ENCODE measurements around the gene FAM118B.

FAM118B gene

DNA sequence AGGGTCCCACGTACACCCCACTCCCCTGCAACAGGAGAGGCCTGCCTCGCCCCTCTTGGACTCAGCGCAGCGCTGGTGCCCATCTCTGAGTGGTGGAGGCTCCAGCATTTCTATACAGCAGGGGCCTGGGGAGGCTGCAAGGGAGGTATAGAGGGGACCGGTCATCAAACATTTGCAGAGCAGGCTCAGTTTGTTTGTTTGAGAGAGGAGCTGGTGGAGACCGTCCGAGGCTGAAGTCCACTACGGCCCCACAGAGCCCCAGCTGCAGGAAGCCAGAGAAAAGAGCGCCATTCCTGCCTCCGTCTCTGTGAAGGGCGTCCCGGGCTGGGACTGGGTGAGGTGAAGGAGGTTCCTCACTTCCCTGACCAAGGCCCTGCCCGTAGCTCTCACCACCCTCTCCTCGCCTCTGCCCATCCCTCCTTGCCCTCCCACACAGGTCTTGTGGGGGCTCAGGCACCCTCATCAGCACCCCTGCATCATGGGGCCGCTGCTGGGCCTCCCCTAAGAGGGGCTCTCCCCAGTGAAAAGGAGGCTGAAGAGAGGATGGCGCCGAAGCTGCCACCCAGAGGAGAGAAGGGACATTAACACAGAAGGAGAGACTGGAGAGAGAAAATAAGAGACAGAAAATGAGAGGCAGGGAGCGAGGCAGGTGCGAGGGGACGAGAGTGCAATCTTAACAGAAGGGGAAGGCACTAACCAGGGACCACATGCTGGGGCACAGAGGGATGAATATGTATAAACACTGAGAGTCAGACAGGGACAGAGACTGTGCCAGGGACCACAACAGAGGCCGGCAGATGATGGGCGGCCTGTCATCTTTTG lies 24.7 kb upstream of the FAM118B start:
- H3K27ac ChIP-seq (ENCODE audit: low read depth, low read length, severe bottlenecking) = no peak overlapping the region
- peaks cover 21% of the 10 kb centered on the region for H3K36me3 ChIP-seq (ENCODE audit: control insufficient read depth, insufficient read depth, low read length)
- H3K4me1 ChIP-seq (ENCODE audit: control insufficient read depth, insufficient read depth, low read length, poor library complexity, severe bottlenecking) = no peaks in the 10 kb centered on the region
- no peak overlapping the region for H3K4me3 ChIP-seq (ENCODE audit: extremely low read depth, insufficient read depth, low read length, poor library complexity, severe bottlenecking)
- H3K9me3 ChIP-seq (ENCODE audit: control insufficient read depth, low read length) = no peaks in the 10 kb centered on the region
- 75 to 81% methylated on average over 13 of the region's 22 CpGs for WGBS, 2 experiments (ENCODE audit: insufficient coverage in 2 of 2)

DNA sequence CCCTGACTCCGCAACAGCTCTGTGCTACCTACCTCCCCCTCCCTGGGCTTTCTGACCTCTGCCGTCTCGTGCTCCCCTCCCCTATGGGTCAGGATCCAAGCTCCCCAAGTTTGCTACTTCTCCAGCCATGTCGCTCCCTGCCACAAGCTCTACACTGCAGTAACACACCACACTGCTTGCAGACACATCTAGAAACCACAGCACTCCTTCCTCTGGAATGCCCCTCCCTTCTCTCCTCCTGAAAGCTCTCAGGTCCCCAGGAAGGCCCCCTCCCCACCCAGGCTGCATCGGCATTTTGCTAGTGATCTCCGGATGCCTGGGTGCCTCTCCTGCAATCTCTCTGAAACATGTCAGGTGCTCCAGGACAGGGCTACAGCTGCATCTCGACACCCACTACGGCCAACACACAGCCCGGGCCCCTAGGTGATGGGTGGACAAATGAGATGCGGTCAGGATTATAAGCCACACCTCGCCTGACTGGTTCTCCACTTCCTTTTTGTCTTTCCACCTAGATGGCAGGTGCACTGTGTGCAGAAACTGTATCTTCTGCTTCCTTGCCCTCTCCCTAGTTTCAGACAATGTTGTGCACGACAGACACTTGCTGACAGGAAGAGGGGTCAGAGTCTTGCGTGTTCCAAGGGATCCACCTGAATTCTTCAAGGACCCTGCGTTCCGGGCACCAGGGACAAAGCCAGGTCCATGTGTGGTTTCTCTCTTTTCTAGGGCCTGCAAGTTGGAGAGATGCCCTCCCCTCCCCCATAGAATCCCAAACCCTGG lies 23.1 kb upstream of the FAM118B start:
- Histone ChIP-seq H3K4me1 (ENCODE audit: control insufficient read depth, insufficient read depth, low read length, poor library complexity, severe bottlenecking) (no peaks in the 10 kb centered on the region), H3K36me3 (ENCODE audit: control insufficient read depth, insufficient read depth, low read length) (peaks cover 35% of the 10 kb centered on the region), H3K27ac (ENCODE audit: low read depth, low read length, severe bottlenecking) (no peak overlapping the region), H3K9me3 (ENCODE audit: control insufficient read depth, low read length) (no peaks in the 10 kb centered on the region), H3K4me3 (ENCODE audit: extremely low read depth, insufficient read depth, low read length, poor library complexity, severe bottlenecking) (no peak overlapping the region)
- WGBS, 2 experiments (ENCODE audit: insufficient coverage in 2 of 2) = 80 to 88% methylated on average over 11 to 14 of the region's 15 CpGs

DNA sequence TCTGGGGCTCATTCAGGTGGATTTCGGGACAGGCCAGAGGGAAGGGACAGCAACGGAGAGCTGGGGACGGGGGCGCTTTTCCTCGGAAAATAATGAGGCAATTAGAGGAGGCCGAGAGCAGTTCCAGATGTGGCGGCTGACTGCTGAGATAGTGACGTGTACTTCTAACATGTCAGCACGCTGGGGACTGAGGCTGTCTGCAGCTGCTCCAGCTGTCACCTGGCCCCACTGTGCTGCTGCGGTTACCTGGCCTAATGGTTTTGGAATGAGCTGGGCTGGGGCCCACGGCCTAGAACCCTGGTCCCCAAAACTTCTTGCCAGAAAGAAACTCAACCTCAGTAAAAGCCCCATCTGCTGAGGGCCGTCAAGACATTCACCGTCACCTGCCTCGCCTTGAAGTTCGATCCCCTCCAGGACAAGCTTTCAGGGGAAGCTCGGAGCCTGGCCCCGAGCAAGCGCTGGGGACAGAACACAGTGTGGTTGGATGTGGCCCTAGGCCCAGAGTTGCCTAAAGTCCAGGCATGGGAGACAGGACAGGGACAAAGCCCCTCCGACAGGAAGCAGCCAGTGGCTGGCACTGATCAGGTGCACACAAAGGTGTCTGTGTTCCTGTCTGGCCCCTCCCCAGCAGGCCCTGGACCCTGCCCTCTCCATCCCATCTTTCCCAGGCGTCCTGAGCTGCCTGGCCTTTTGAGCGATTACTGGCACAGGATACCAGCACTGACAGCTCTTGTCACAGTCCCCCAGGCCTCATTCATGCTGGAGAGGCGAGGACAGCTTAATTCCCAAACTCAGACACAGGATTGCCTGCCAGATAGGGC lies 22.3 kb upstream of the FAM118B start:
- Histone ChIP-seq H3K9me3 (ENCODE audit: control insufficient read depth, low read length) (no peaks in the 10 kb centered on the region), H3K36me3 (ENCODE audit: control insufficient read depth, insufficient read depth, low read length) (peaks cover 41% of the 10 kb centered on the region), H3K4me3 (ENCODE audit: extremely low read depth, insufficient read depth, low read length, poor library complexity, severe bottlenecking) (no peak overlapping the region), H3K27ac (ENCODE audit: low read depth, low read length, severe bottlenecking) (no peak overlapping the region), H3K4me1 (ENCODE audit: control insufficient read depth, insufficient read depth, low read length, poor library complexity, severe bottlenecking) (no peaks in the 10 kb centered on the region)
- 85 to 89% methylated on average over 20 to 21 of the region's 22 CpGs for WGBS, 2 experiments (ENCODE audit: insufficient coverage in 2 of 2)

DNA sequence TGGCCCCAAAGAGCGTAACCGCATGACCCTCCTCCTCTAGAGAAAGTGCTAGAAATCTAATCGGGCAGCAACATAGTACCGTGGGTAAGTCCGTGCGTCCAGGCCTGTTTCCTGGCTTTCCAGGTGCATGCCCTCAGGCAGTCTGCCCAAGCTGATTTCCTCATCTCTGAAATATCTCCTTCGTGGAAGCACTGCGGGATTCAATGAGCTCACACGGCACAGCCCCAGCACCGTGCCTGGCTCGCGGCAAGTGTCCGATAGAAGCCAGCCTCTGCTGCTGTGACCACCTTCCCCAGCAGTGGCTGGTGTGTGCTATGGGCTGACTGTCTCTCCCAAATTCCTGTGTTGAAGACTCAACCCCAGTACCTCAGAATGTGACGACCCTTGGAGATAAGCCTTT lies 20.8 kb upstream of the FAM118B start:
- WGBS, 2 experiments (ENCODE audit: insufficient coverage in 2 of 2) = 97 to 98% methylated on average over 13 to 14 of the region's 14 CpGs
- peaks cover 55% of the 10 kb centered on the region for H3K36me3 ChIP-seq (ENCODE audit: control insufficient read depth, insufficient read depth, low read length)
- no peaks in the 10 kb centered on the region for H3K4me1 ChIP-seq (ENCODE audit: control insufficient read depth, insufficient read depth, low read length, poor library complexity, severe bottlenecking)
- H3K9me3 ChIP-seq (ENCODE audit: control insufficient read depth, low read length) = no peaks in the 10 kb centered on the region
- H3K27ac ChIP-seq (ENCODE audit: low read depth, low read length, severe bottlenecking) = no peak overlapping the region
- no peak overlapping the region for H3K4me3 ChIP-seq (ENCODE audit: extremely low read depth, insufficient read depth, low read length, poor library complexity, severe bottlenecking)

DNA sequence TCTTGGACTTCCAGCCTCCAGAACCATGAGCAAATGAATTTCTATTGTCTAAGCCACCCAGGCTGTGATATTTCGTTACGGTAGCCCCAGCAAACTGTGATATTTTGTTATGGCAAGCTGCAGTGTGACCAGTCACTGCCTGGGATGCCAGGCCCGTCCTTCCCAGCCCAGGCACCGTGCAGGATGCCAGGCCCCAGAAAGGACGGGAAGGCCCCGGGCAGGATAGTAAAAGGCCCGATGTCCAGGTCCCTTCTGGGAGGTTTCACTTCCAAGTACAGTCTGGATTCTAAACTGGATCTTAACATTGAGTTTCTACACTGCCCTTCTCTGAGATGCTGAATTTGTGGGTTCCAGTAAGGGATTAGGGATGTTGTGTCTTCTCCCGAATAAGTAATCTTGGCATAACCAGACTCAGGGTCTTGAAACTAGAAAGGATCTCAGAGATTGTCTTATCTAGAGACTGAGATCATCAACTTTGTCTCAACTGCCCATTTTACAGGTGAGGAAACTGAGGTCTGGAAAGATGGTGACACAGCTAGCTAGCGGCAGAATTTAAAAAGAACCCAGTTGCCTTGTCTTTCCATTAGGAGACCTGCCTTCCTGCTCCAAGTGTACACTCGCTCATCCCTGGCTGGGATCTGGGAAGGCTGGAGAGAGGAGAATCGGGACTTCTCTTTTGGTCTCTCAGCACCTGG lies 20.1 kb upstream of the FAM118B start:
- no peak overlapping the region for H3K27ac ChIP-seq (ENCODE audit: low read depth, low read length, severe bottlenecking)
- H3K36me3 ChIP-seq (ENCODE audit: control insufficient read depth, insufficient read depth, low read length) = peaks cover 62% of the 10 kb centered on the region
- no peaks in the 10 kb centered on the region for H3K9me3 ChIP-seq (ENCODE audit: control insufficient read depth, low read length)
- no peak overlapping the region for H3K4me3 ChIP-seq (ENCODE audit: extremely low read depth, insufficient read depth, low read length, poor library complexity, severe bottlenecking)
- WGBS, 2 experiments (ENCODE audit: insufficient coverage in 2 of 2) = 86 to 88% methylated on average over 9 to 11 of the region's 11 CpGs
- H3K4me1 ChIP-seq (ENCODE audit: control insufficient read depth, insufficient read depth, low read length, poor library complexity, severe bottlenecking) = no peaks in the 10 kb centered on the region

DNA sequence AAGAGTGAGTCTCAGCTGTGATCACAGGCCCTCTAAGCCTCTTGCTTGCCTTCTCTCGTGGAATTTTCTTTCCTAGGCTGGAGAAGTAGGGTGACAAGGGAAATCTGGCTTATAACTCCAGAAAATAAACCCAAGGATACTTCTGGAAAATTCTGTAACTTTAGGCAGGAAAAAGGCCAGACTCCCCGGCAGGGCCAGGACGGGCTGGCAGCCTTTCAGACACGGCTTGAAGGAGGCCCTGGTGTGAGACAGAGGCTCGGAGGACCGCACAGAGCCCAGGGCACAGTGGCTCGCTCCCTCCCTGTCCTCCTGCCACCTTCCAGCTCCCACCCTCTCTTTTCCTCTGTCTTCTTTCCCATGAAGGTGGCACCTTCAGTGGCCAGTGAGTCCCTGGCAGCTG lies 19.2 kb upstream of the FAM118B start:
- WGBS, 2 experiments (ENCODE audit: insufficient coverage in 2 of 2) = 94 to 95% methylated on average over 7 of the region's 7 CpGs
- Histone ChIP-seq H3K27ac (ENCODE audit: low read depth, low read length, severe bottlenecking) (no peak overlapping the region), H3K4me3 (ENCODE audit: extremely low read depth, insufficient read depth, low read length, poor library complexity, severe bottlenecking) (no peak overlapping the region), H3K36me3 (ENCODE audit: control insufficient read depth, insufficient read depth, low read length) (peaks cover 70% of the 10 kb centered on the region), H3K9me3 (ENCODE audit: control insufficient read depth, low read length) (peaks cover 7% of the 10 kb centered on the region), H3K4me1 (ENCODE audit: control insufficient read depth, insufficient read depth, low read length, poor library complexity, severe bottlenecking) (no peaks in the 10 kb centered on the region)

DNA sequence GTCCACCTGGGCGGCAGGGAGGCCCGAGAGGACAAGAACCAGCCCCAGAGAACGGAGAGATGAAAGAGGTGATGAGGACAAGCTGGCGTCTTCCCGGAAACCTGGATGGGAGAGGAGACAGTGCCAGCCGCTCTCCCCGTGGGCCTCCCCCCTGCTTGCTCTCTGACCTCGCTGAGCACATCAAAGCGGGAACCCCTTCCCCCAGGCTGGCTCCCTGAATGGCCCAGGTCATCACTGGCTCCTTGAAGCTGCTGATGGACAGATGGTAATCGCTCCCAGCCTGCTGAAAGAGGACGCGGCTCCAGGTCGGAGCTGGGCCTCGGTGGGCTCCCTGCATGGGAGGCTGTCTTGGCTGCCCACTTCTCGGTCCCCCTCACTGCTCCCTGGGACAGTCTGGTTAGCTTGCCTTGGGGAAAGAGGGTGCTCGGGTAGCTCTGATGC lies 18.5 kb upstream of the FAM118B start:
- H3K36me3 ChIP-seq (ENCODE audit: control insufficient read depth, insufficient read depth, low read length) = peaks cover 77% of the 10 kb centered on the region
- no peak overlapping the region for H3K4me3 ChIP-seq (ENCODE audit: extremely low read depth, insufficient read depth, low read length, poor library complexity, severe bottlenecking)
- no peak overlapping the region for H3K27ac ChIP-seq (ENCODE audit: low read depth, low read length, severe bottlenecking)
- H3K4me1 ChIP-seq (ENCODE audit: control insufficient read depth, insufficient read depth, low read length, poor library complexity, severe bottlenecking) = no peaks in the 10 kb centered on the region
- 79 to 81% methylated on average over 14 of the region's 16 CpGs for WGBS, 2 experiments (ENCODE audit: insufficient coverage in 2 of 2)
- peaks cover 14% of the 10 kb centered on the region for H3K9me3 ChIP-seq (ENCODE audit: control insufficient read depth, low read length)

DNA sequence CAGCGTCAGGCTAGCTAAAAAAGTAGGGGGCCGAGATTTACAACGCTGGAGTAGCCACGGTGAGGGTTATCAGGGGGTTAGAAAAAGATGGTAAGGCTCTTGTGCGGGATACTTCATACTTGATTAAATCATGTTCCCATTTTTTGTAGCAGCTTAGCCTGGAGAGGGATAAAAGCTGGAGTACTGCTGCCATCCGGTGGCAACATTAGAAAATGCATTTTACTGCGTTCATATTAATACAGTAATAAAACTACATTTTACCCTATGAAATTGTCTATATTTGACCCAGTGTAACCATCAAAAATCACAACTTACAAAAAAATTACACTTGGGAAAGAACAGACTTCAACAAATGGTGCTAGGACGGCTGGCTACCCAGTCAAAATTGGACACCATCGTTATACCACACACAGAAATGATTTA lies 17.4 kb upstream of the FAM118B start:
- no peak overlapping the region for H3K4me3 ChIP-seq (ENCODE audit: extremely low read depth, insufficient read depth, low read length, poor library complexity, severe bottlenecking)
- H3K36me3 ChIP-seq (ENCODE audit: control insufficient read depth, insufficient read depth, low read length) = peaks cover 82% of the 10 kb centered on the region
- WGBS, 2 experiments (ENCODE audit: insufficient coverage in 2 of 2) = 63 to 82% methylated on average over 4 to 6 of the region's 9 CpGs
- H3K4me1 ChIP-seq (ENCODE audit: control insufficient read depth, insufficient read depth, low read length, poor library complexity, severe bottlenecking) = no peaks in the 10 kb centered on the region
- peaks cover 20% of the 10 kb centered on the region for H3K9me3 ChIP-seq (ENCODE audit: control insufficient read depth, low read length)
- no peak overlapping the region for H3K27ac ChIP-seq (ENCODE audit: low read depth, low read length, severe bottlenecking)

DNA sequence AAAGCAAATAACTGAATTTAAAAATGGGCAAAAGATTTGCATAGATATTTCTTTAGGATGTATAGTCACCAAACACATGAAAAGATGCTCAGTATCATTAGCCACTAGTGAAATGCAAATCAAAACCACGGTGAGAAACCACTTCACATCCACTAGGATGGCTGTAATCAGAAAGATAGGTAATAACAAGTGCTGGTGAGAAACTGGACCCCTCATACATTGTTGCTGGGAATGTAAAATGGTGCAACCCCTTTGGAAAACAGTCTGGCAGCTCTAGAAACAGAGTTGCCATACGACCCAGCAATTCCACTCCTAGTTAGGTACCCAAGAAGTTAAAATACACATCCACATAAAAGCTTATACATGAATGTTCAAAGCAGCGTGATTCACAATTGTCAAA lies 16.5 kb upstream of the FAM118B start:
- peaks cover 20% of the 10 kb centered on the region for H3K9me3 ChIP-seq (ENCODE audit: control insufficient read depth, low read length)
- H3K36me3 ChIP-seq (ENCODE audit: control insufficient read depth, insufficient read depth, low read length) = peaks cover 92% of the 10 kb centered on the region
- no peak overlapping the region for H3K4me3 ChIP-seq (ENCODE audit: extremely low read depth, insufficient read depth, low read length, poor library complexity, severe bottlenecking)
- no peak overlapping the region for H3K27ac ChIP-seq (ENCODE audit: low read depth, low read length, severe bottlenecking)
- 100% methylated on average over 1 of the region's 3 CpGs; no CpG with 5 or more reads in 1 of the 2 experiments for WGBS, 2 experiments (ENCODE audit: insufficient coverage in 2 of 2)
- H3K4me1 ChIP-seq (ENCODE audit: control insufficient read depth, insufficient read depth, low read length, poor library complexity, severe bottlenecking) = no peaks in the 10 kb centered on the region

All from mesodermal cell (in vitro differentiated cells).